CD4-positive, alpha-beta T cell treated with Interleukin-17A for 4 hours (primary cell): ENCODE data around the gene TBXAS1.
"Not testable (repeated sequence)": the region's sequence is repeated elsewhere in the genome, so short reads cannot be mapped to it uniquely, and the experiment has no call there.

Experiments used
- DNase-seq: peaks from one replicate; pipeline ENCODE4 v3.0.0-alpha.2; 2020; ENCODE audit warnings: mixed read lengths

TBXAS1 gene

GRCh38 chr7:139895141-139895829, 66.2 kb downstream of the TBXAS1 start:
- DNase-seq: no peak

DNA sequence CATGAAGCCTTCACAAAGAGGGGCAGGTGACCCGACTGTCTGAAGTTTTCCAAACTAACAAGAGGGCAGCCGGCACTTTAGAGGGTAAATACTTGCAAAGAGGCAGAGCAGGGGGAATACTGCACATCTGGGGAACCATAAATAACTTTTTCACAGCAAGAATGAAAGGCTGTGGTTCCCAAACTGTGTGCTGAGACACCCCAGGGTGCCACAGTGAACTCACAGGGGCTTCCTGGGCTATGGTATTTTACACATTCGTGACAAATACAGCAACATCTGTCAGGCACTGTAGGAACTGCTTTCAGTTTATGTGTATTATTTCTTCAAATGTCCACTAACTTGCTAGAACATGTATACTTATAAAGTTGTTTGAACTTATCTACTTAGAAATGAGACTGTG, 67.2 kb downstream of the TBXAS1 start:
- DNase-seq: no peak

- no peak for DNase-seq
These were observed 67.8 kb downstream of the TBXAS1 start for GRCh38 chr7:139896831-139897230.

- no peak for DNase-seq
These were observed 68.5 kb downstream of the TBXAS1 start for GRCh38 chr7:139897422-139898090.

GRCh38 chr7:139898483-139898882, 69.4 kb downstream of the TBXAS1 start:
- no peak for DNase-seq

- no peak for DNase-seq
These were observed 70.4 kb downstream of the TBXAS1 start for GRCh38 chr7:139899328-139899955.

DNA sequence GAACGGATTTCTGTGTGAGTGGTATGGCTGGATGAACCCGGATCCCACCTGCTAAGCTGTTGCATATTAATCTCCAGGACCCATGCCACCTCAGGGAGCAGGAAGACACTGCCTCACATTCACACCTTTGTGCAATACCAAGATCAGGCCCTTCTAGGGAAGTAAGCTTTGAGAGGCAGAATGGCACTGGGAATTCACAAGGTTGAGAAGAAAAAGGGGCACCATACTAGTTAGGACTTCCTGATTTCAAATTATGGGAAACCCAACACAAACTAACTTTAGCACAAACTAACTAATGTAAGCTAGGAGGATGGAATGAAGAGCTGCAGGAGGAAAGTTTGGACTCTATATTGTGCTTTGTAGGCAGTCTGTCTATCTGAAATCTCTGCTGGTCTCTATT, 71.3 kb downstream of the TBXAS1 start:
- no peak for DNase-seq

- no peak for DNase-seq
These were observed 72.2 kb downstream of the TBXAS1 start for GRCh38 chr7:139901056-139901795.

DNA sequence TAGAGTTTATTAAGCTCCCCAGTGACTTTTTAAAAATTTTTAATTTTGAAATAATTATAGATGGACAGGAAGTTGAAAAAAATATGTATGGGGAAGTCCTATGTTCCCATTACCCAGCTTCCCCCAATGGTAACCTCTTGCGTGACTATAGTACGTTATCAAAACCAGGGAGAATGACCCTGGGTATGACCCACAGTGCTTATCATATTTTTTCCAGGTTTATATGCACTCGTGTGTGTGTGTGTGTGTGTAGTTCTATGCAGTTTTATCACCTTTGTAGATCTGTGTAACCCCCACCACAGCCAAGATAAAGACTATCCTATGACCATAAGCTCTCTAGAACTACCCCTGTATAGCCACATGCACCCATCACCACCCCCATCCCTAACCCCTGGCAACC, 72.8 kb downstream of the TBXAS1 start:
- no peak for DNase-seq

DNA sequence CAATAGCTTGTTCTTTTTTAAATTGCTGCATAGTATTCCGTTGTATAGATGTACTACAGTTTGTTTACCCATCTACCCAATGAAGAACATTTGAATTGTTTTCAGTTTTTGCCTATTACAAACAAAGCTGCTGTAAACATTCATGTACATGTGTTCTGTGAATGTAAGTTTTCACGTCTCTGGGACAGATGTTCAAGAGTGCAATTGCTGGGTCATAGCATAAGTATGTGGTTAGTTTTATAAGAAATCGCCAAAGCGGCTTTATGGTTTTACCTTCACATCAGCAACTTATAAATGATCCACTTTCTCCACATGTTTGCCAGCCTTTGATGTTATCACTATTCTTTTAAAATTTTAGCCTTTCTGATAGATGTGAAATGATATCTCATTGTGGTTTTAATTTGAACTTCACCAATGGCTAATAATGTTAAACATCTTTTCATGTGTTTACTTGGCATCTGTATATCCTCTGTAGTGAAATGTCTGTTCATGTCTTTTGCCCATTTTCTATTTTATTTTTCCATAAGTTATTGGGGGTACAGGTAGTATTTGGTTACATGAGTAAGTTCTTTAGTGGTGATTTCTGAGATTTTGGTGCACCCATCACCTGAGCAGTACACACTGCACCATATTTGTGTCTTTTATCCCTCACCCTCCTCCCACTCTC, 73.5 kb downstream of the TBXAS1 start:
- no peak for DNase-seq

GRCh38 chr7:139903103-139903477, 74.0 kb downstream of the TBXAS1 start:
- DNase-seq: not testable (repeated sequence)

- no peak for DNase-seq
These were observed 77.8 kb downstream of the TBXAS1 start for GRCh38 chr7:139906879-139907278.

DNA sequence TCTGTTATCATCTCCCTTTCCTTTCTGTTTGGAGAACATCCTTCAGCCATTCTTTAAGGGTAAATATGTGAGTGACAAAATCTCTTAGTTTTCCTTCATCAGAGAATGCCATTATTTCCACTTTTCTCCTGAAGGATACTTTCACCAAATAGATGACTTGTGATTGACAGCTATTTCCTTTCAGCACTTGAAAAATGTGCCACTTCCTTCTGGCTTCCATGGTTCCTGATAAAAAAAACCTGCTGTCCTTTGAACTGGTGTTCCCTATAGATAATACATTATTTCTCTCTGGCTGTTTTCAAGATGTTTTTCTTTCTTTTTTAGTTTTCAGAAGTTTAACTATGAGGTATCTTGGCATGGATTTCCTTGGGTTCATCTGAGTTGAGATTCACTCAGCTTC, 79.7 kb downstream of the TBXAS1 start:
- DNase-seq: no peak

DNA sequence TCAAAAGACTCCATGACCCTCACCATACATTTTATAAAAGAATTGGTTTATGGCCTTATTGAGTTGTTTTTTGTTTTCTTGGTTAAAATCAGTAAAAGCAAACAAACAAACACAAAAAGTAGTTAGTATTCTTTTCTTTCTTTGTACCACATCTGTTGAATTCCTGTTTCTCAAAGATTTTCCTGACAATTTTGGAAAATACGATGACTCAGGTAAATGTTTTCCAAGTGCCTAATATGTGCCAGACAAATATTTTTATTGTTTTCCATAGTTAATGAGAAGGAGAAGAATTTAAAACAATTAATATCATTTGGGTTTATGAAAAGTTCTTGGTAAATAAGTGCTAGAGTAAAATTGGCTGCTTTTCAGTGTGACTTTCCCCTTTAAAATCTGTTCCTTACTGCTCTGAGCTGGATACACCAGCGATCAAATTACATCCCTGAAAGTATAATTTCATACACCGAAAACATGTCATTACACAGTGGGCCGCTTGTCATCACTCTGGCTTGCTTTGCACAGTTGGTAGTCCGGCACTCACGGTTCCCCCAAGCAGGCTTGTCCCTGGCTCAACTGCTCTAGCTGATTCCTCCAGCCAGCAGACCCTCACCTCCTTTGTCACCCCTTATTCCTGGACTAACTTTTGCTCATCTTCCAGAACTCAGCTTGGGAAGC, 80.5 kb downstream of the TBXAS1 start:
- DNase-seq: no peak

GRCh38 chr7:139913021-139913844, 84.2 kb downstream of the TBXAS1 start:
- no peak for DNase-seq

GRCh38 chr7:139913845-139914135, 84.7 kb downstream of the TBXAS1 start:
- no peak for DNase-seq

- DNase-seq: no peak
These were observed 85.5 kb downstream of the TBXAS1 start for GRCh38 chr7:139914306-139915267.

DNA sequence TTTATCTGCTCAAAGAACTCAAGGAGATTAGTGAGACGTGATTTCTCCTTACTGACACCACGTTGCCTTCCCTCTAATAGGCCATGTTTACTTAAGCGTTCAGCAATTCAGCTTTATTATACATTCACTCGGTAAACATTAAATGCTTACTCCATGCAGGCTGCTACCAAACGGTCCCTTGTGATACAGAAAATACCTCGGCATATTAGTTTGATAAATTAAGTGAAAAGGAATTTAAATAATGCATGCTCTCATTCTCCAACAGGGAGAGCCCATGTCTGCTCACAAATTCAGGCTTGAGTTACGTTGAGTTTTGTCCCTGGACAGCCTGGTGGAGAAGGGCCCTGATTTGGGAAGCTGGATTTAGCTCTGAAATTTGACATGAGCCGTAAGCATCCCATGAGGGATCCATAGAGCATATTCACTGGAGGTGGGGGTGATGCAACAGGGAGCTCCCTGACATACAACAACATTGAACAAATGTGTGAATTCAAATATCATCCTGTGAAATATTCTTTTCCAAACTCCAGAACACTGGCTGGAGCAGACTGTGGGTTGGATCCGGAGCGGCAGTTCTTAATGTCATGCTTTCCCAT, 86.3 kb downstream of the TBXAS1 start:
- DNase-seq: no peak

DNA sequence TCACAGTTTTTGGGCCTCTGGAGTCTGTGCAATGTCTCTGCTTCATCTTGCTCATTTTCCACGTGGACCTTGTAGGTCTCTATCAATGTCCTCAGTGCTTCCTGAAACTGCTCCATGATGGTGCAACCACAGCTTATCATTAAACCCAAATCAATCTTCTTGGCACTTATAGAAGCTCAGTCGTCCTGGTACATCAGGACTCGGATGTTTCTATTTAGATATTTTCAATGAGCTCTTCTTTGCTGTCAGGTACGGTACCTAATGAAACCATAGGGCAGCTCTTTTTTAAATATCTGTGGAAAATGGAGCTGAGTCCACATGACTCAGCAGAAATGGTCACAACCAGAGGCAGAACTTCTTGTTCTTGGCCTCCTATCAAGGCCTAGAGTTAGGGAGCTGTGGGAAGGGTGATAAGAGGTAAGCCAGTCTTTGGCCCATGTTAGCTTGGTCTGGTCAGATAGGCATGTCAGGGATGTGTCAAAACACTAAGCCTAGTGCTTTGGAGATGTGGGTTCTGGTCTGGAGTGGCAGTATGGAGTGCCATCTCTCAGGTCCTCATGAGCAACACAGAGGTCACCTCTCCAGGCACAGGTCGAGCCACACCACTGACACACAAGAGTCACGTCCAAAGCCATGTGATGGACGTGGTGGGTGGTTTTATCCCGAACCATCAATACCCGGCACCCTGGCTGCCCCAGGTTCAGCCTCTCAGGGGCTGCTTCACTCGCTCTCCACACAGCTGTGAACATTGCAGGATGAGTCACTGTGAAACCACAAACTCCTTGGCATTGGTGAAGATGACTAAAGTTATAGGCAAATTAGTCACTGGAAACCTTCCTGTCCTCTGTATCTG, 87.0 kb downstream of the TBXAS1 start:
- peak; percentile 51 for DNase-seq
